Ishikawa (cell line): ENCODE results near the gene OR52A1.

Experiments used
- RAD21 ChIP-seq: IDR thresholded peaks from 2 replicates; pipeline ENCODE4 v1.6.1; 2012; ENCODE audit warnings: low read depth
- TAF1 ChIP-seq: IDR thresholded peaks from 2 replicates; pipeline ENCODE4 v1.6.1; 2012; ENCODE audit warnings: low read depth, mild to moderate bottlenecking
- TF ChIP-seq, protein P1 (sequence below): IDR thresholded peaks from 2 replicates; pipeline ENCODE4 v1.6.1; 2012; ENCODE audit warnings: low read depth, mild to moderate bottlenecking

DNA sequence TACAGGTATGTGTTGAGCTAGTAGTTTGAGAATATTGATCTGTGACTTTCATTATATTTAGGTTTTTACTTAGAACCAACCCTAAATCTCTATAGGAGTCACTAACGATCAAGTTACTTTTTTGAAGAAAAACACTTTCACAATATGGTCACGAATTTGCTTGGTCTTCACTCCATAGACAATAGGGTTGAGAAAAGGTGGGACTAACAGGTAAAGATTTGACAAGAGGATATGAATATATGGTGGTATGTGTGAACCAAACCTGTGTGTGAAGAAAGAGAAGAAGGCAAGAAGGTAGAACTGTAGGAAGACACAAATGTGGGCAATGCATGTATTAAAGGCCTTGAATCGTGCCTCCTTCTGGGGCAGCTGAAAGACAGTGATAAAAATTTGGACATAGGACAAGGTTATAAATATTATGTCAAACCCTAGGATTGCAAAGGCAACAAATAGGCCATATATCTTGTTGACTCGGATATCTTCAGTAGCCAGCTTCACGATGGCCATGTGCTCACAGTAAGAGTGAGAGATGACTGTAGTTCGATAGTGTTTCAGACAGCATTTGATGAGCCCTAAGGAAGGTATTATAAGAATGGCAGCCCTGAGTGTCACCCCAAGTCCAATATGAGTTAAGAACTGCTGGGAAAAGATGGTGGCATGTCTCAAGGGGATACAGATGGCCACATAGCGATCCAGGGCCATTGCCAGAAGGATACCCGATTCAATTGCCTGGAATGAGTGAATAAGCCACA, 22.8 kb downstream of the OR52A1 start:
- TF ChIP-seq, protein P1, sequence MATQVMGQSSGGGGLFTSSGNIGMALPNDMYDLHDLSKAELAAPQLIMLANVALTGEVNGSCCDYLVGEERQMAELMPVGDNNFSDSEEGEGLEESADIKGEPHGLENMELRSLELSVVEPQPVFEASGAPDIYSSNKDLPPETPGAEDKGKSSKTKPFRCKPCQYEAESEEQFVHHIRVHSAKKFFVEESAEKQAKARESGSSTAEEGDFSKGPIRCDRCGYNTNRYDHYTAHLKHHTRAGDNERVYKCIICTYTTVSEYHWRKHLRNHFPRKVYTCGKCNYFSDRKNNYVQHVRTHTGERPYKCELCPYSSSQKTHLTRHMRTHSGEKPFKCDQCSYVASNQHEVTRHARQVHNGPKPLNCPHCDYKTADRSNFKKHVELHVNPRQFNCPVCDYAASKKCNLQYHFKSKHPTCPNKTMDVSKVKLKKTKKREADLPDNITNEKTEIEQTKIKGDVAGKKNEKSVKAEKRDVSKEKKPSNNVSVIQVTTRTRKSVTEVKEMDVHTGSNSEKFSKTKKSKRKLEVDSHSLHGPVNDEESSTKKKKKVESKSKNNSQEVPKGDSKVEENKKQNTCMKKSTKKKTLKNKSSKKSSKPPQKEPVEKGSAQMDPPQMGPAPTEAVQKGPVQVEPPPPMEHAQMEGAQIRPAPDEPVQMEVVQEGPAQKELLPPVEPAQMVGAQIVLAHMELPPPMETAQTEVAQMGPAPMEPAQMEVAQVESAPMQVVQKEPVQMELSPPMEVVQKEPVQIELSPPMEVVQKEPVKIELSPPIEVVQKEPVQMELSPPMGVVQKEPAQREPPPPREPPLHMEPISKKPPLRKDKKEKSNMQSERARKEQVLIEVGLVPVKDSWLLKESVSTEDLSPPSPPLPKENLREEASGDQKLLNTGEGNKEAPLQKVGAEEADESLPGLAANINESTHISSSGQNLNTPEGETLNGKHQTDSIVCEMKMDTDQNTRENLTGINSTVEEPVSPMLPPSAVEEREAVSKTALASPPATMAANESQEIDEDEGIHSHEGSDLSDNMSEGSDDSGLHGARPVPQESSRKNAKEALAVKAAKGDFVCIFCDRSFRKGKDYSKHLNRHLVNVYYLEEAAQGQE: no peak
- TF ChIP-seq RAD21 (no peak), TAF1 (no peak)
